Glomerular visceral epithelial cell (primary cell): ENCODE measurements around the gene NCOA3.
A peak's percentile ranks its signal among the peaks of the same experiment; 100 is the strongest.
"Not testable (repeated sequence)": the region's sequence is repeated elsewhere in the genome, so short reads cannot be mapped to it uniquely, and the experiment has no call there.

Source experiments
- DNase-seq: peaks from one replicate; pipeline ENCODE4 v3.0.0-alpha.2; 2016; ENCODE audit errors: extremely low spot score

NCOA3 gene

GRCh38 chr20:47561603-47562583, 60.2 kb downstream of the NCOA3 start:
- no peak for DNase-seq

- no peak for DNase-seq
Observed at GRCh38 chr20:47566269-47566668, 64.6 kb downstream of the NCOA3 start.

GRCh38 chr20:47568019-47568418, 66.3 kb downstream of the NCOA3 start:
- DNase-seq, result peak; percentile 77

GRCh38 chr20:47568837-47569410, 67.2 kb downstream of the NCOA3 start:
- DNase-seq, result no peak

- no peak for DNase-seq
Observed at GRCh38 chr20:47571426-47571825, 69.7 kb downstream of the NCOA3 start.

GRCh38 chr20:47572105-47572729, 70.5 kb downstream of the NCOA3 start:
- no peak for DNase-seq

GRCh38 chr20:47573559-47573958, 71.9 kb downstream of the NCOA3 start:
- DNase-seq, result no peak

- peak; percentile 40 for DNase-seq
Observed at GRCh38 chr20:47574616-47575364, 73.1 kb downstream of the NCOA3 start.

- DNase-seq, result peak; percentile 91
Observed at GRCh38 chr20:47576516-47577033, 74.9 kb downstream of the NCOA3 start.

GRCh38 chr20:47577314-47577713, 75.6 kb downstream of the NCOA3 start:
- no peak for DNase-seq

- DNase-seq, result no peak
Observed at GRCh38 chr20:47578543-47578942, 76.9 kb downstream of the NCOA3 start.

- DNase-seq, result not testable (repeated sequence)
Observed at GRCh38 chr20:47580686-47581085, 79.0 kb downstream of the NCOA3 start.

- DNase-seq, result no peak
Observed at GRCh38 chr20:47581090-47581489, 79.4 kb downstream of the NCOA3 start.

- DNase-seq, result peak; percentile 38
Observed at GRCh38 chr20:47583551-47583950, 81.9 kb downstream of the NCOA3 start.

- no peak for DNase-seq
Observed at GRCh38 chr20:47585087-47585747, 83.5 kb downstream of the NCOA3 start.

GRCh38 chr20:47586649-47587294, 85.1 kb downstream of the NCOA3 start:
- no peak for DNase-seq

GRCh38 chr20:47588158-47588557, 86.5 kb downstream of the NCOA3 start:
- no peak for DNase-seq

GRCh38 chr20:47591231-47591630, 89.5 kb downstream of the NCOA3 start:
- DNase-seq, result no peak

- no peak for DNase-seq
Observed at GRCh38 chr20:47594157-47594556, 92.5 kb downstream of the NCOA3 start.

GRCh38 chr20:47595138-47595537, 93.5 kb downstream of the NCOA3 start:
- DNase-seq, result not testable (repeated sequence)
